ENCODE measurements around the gene MSRB1. TPM values are rescaled to one million over a fixed set of nuclear protein-coding genes. Genes with fewer than 3 reads are reported as not detected.
A peak's percentile ranks its signal among the peaks of the same experiment; 100 is the strongest.

Gene MSRB1
- total and polyA plus RNA-seq, 2 of the 13 experiments (the other 11 are each of a cell fraction or from before 2014, with no cell fraction given) = 32.1 to 75.4 TPM

- no peak for TF ChIP-seq ZNF354B (CRISPR knock-in tag; IDR thresholded peaks at IDR 0.05)
- TF ChIP-seq TCF7 (IDR thresholded peaks at IDR 0.05; ENCODE audit: low read depth) = no peak
- TF ChIP-seq SNAI1 (CRISPR knock-in tag; IDR thresholded peaks at IDR 0.05; ENCODE audit: borderline replicate concordance) = no peak
- TF ChIP-seq ZNF121 (CRISPR knock-in tag; IDR thresholded peaks at IDR 0.05) = 0 out of 2 replicates have a peak, but pooled peaks have one; percentile 40
- no peak for TF ChIP-seq ZNF558 (CRISPR knock-in tag; IDR thresholded peaks at IDR 0.05; ENCODE audit: borderline replicate concordance)
- no peak for TF ChIP-seq ISX (CRISPR knock-in tag; conservative IDR thresholded peaks at IDR 0.05)
- TF ChIP-seq SMAD9 (CRISPR knock-in tag; IDR thresholded peaks at IDR 0.05) = no peak
- TF ChIP-seq ZNF331 (CRISPR knock-in tag; IDR thresholded peaks at IDR 0.05) = peak; percentile 77
- no peak for TF ChIP-seq TEAD3 (CRISPR knock-in tag; optimal IDR thresholded peaks at IDR 0.05; ENCODE audit: borderline replicate concordance)
- TF ChIP-seq SIX4 (CRISPR knock-in tag; IDR thresholded peaks at IDR 0.05) = no peak
- no peak for TF ChIP-seq TBP (CRISPR knock-in tag; IDR thresholded peaks at IDR 0.05)
- no peak for TF ChIP-seq MLX (CRISPR knock-in tag; IDR thresholded peaks at IDR 0.05)
- 0 out of 2 replicates have a peak, but pooled peaks have one; percentile 35 for TF ChIP-seq MYC (CRISPR knock-in tag; IDR thresholded peaks at IDR 0.05; ENCODE audit: borderline replicate concordance)
- TF ChIP-seq PAXIP1 (CRISPR knock-in tag; conservative IDR thresholded peaks at IDR 0.05) = no peak
These were observed 10.7 kb downstream of the MSRB1 start (continued) for GRCh38 chr16:1932050-1933028.

All from HepG2 (cell line).